Suprapubic skin (tissue), 4 donors: ENCODE results near the gene CXCR3. TPM values are rescaled to one million over a fixed set of nuclear protein-coding genes. Genes with fewer than 3 reads are reported as not detected.
"Not testable (repeated sequence)": the region's sequence is repeated elsewhere in the genome, so short reads cannot be mapped to it uniquely, and the experiment has no call there.

Source experiments
- DNase-seq, 2 donors: peaks; one replicate each; pipeline ENCODE4 v3.0.0-alpha.2; 2019; ENCODE audit warnings: low spot score in 2 of 2
- H3K27ac ChIP-seq: fragments of 200-600 bp; sonication (generic); one replicate; pipeline ENCODE4 v1.5.1; 2019
- H3K27me3 ChIP-seq: fragments of 200-600 bp; sonication (generic); one replicate; pipeline ENCODE4 v1.5.1; 2019
- H3K36me3 ChIP-seq: fragments of 200-600 bp; sonication (generic); one replicate; pipeline ENCODE4 v1.5.1; 2019
- H3K4me1 ChIP-seq: fragments of 200-600 bp; sonication (generic); one replicate; pipeline ENCODE4 v1.5.1; 2019
- H3K4me3 ChIP-seq: fragments of 200-600 bp; sonication (generic); one replicate; pipeline ENCODE4 v1.5.1; 2019; ENCODE audit warnings: mild to moderate bottlenecking
- H3K9me3 ChIP-seq: fragments of 200-600 bp; sonication (generic); one replicate; pipeline ENCODE4 v1.5.1; 2019
- EP300 ChIP-seq: sonication (generic); formaldehyde crosslinking; IDR thresholded peaks from one replicate; pipeline ENCODE4 v1.6.1; 2017; ENCODE audit warnings: antibody characterized with exemption
- POLR2A ChIP-seq, 2 donors: fragments of 450-650 bp; IDR thresholded peaks; one replicate each; pipeline ENCODE4 v1.6.1; 2017; ENCODE audit warnings: antibody characterized with exemption in 2 of 2, mild to moderate bottlenecking in 2 of 2, moderate library complexity in 2 of 2
- POLR2AphosphoS5 ChIP-seq, 3 donors: sonication (generic); formaldehyde crosslinking; IDR thresholded peaks; one replicate each; pipeline ENCODE4 v1.6.1; 2017; ENCODE audit warnings: antibody characterized with exemption in 3 of 3
- WGBS: methylation state at CpG from one replicate; pipeline ENCODE4 v1.1.5; 2018; 5-methylcytosine and 5-hydroxymethylcytosine counted together
- total RNA-seq, 4 donors: library from RNA; depleted of rRNA; stranded (reverse); fragments of >200 nt; gene quantifications; one replicate each; pipeline ENCODE4 v1.1.0, GENCODE V29; 2016
- TF ChIP-seq, protein P1 (sequence below), 2 donors: fragments of 200-600 bp in 1 of 2; fragments of 450-650 bp in 1 of 2; sonication (generic) in 1 of 2; IDR thresholded peaks; one replicate each; pipeline ENCODE4 v1.5.1; 2016 to 2019; ENCODE audit warnings: antibody characterized with exemption in 2 of 2, mild to moderate bottlenecking in 1 of 2, moderate library complexity in 1 of 2

Gene CXCR3
- total RNA-seq, 4 donors from 2014 or later: 0.29 to 0.30 TPM; not detected in 2

DNA sequence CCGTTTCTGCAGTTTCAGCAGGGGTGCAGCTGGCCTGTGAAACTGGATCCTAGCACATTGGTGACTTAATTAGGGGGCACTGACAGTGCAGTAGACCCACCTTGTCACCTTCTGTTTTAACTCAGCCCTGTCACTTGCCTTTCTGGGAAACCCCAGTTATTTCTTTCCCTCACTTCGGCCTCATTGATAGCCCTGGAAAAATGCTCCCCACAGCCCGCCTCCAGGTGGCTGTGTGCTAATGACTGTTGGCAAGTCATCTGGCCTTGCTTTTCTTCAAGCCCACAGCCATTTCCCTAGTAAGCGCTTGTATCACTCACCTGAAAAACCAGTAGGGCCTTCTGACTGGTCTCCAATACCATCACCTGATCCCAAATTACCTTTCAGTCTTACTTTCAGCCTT is 3.3 kb downstream of the CXCR3 start:
- H3K27ac ChIP-seq: no peak overlapping the region
- TF ChIP-seq POLR2AphosphoS5 (IDR thresholded peaks at IDR 0.05) (no peak), POLR2A (IDR thresholded peaks at IDR 0.05) (no peak), EP300 (no peak)
- TF ChIP-seq, protein P1, sequence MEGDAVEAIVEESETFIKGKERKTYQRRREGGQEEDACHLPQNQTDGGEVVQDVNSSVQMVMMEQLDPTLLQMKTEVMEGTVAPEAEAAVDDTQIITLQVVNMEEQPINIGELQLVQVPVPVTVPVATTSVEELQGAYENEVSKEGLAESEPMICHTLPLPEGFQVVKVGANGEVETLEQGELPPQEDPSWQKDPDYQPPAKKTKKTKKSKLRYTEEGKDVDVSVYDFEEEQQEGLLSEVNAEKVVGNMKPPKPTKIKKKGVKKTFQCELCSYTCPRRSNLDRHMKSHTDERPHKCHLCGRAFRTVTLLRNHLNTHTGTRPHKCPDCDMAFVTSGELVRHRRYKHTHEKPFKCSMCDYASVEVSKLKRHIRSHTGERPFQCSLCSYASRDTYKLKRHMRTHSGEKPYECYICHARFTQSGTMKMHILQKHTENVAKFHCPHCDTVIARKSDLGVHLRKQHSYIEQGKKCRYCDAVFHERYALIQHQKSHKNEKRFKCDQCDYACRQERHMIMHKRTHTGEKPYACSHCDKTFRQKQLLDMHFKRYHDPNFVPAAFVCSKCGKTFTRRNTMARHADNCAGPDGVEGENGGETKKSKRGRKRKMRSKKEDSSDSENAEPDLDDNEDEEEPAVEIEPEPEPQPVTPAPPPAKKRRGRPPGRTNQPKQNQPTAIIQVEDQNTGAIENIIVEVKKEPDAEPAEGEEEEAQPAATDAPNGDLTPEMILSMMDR (IDR thresholded peaks at IDR 0.05): no peak
- no peaks in the 10 kb centered on the region for H3K4me1 ChIP-seq
- no peaks in the 10 kb centered on the region for H3K9me3 ChIP-seq
- no peaks in the 10 kb centered on the region for H3K27me3 ChIP-seq
- H3K36me3 ChIP-seq: peaks cover 28% of the 10 kb centered on the region
- no peak overlapping the region for H3K4me3 ChIP-seq
- WGBS: 95% methylated on average over 4 of the region's 4 CpGs
- DNase-seq: no peak

DNA sequence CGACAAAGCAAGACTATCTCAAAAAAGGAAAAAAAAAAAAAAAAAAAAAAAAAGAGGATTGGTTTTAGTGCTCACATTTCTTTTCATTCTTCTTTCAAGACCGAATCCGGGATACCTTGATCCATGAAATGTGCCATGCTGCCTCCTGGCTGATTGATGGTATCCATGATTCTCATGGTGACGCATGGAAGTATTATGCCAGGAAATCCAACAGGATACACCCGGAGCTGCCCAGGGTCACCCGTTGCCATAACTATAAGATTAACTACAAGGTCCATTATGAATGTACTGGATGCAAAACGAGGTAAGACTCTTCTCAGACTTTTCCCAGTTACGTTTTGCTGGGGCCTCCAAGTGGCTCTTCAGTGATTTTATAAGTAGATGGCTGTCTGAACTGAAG is 6.1 kb downstream of the CXCR3 start:
- Histone ChIP-seq H3K4me1 (no peaks in the 10 kb centered on the region), H3K27me3 (no peaks in the 10 kb centered on the region), H3K4me3 (no peak overlapping the region), H3K9me3 (no peaks in the 10 kb centered on the region), H3K27ac (no peak overlapping the region), H3K36me3 (peaks cover 38% of the 10 kb centered on the region)
- no peak for DNase-seq
- WGBS: 80% methylated on average over 8 of the region's 8 CpGs
- TF ChIP-seq POLR2A (IDR thresholded peaks at IDR 0.05) (no peak), POLR2AphosphoS5 (IDR thresholded peaks at IDR 0.05) (no peak), EP300 (no peak)
- TF ChIP-seq, protein P1 (IDR thresholded peaks at IDR 0.05): no peak

DNA sequence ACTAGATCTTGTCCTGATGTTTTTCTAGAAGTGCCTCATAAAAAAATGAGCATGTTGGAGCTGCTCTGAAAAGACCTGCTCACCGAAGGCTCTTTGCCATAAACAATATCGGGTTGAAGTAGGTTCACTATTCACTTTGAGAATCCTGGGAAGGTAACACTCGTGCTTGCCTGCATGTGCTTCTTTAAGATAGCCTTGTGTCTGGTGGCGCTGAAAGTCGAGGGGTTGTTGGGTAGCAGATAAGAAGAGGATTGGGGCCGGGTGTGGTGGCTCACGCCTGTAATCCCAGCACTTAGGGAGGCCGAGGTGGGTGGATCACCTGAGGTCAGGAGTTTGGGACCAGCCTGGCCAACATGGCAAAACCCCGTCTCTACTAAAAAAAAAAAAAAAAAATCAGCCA is 6.6 kb downstream of the CXCR3 start:
- H3K27me3 ChIP-seq, DNase-seq, H3K4me1 ChIP-seq, H3K27ac ChIP-seq, H3K4me3 ChIP-seq, H3K9me3 ChIP-seq: not testable (repeated sequence)
- peaks cover 42% of the 10 kb centered on the region for H3K36me3 ChIP-seq
- 87% methylated on average over 9 of the region's 9 CpGs for WGBS

DNA sequence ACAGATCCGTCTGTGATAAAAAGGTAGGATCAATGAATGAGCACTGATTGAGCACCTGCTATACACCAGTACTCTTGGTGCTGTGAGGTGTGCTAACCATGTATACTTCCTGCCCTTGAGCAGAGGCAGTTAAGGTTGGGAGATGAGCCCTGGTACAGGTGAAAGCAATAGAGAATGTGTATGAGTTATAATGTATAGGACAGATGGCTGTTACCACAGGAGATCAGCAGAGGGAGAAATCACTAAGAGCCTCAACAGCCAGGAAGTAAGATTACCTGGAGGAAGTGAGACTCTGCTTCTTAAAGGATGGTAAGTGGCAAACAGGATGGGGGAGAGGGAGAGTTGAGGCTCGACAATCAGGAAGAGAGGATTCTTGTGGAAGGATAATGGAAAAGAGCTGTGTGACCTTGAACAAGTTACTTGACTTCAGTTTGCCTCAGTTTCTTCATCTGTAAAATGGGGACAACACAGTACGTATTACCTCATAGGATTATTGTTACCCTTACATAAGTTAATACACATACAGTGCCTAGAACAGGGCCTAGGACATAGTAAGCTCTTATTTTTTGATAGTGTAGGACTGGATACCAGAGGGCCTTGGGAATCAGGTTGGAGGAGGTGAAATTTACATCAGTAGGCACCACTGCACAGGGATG is 9.1 kb downstream of the CXCR3 start:
- H3K36me3 ChIP-seq: peaks cover 62% of the 10 kb centered on the region
- no peak overlapping the region for H3K27ac ChIP-seq

DNA sequence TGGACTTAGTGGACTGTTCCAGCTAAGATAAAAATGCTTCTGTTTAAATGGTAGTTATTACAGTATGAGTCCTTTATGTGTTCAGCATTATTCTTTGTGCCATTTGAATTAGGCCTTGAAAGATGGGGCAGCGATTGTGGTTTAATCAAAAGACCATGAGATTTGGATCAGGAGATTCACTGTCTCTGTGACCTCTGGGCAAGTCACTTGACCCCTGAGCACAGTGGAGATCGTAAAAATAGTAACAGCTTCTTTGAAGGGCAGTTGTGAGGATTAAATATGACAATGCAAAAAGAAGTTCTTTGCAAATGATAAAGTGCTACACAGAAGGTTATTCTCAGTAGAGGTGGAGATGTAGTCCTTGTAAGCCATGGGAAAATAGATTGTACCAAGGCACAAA is 10.8 kb downstream of the CXCR3 start:
- no peak overlapping the region for H3K27ac ChIP-seq
- no peak for DNase-seq
- 84% methylated on average over 2 of the region's 2 CpGs for WGBS
- no peaks in the 10 kb centered on the region for H3K27me3 ChIP-seq
- H3K36me3 ChIP-seq: peaks cover 55% of the 10 kb centered on the region
- no peak overlapping the region for H3K4me3 ChIP-seq
- TF ChIP-seq, protein P1 (IDR thresholded peaks at IDR 0.05): no peak
- TF ChIP-seq POLR2AphosphoS5 (IDR thresholded peaks at IDR 0.05) (no peak), POLR2A (IDR thresholded peaks at IDR 0.05) (no peak), EP300 (no peak)
- H3K4me1 ChIP-seq: no peaks in the 10 kb centered on the region
- no peaks in the 10 kb centered on the region for H3K9me3 ChIP-seq

More for the DNA sequence above, 9.1 kb downstream of the CXCR3 start:
- Histone ChIP-seq H3K4me3 (no peak overlapping the region), H3K4me1 (no peaks in the 10 kb centered on the region), H3K9me3 (no peaks in the 10 kb centered on the region), H3K27me3 (no peaks in the 10 kb centered on the region)
- 87% methylated on average over 3 of the region's 3 CpGs for WGBS
- TF ChIP-seq EP300 (no peak), POLR2A (IDR thresholded peaks at IDR 0.05) (no peak), POLR2AphosphoS5 (IDR thresholded peaks at IDR 0.05) (no peak)
- TF ChIP-seq, protein P1 (IDR thresholded peaks at IDR 0.05): no peak
- no peak for DNase-seq
